ENCODE data around the gene BNIP5.

DNA sequence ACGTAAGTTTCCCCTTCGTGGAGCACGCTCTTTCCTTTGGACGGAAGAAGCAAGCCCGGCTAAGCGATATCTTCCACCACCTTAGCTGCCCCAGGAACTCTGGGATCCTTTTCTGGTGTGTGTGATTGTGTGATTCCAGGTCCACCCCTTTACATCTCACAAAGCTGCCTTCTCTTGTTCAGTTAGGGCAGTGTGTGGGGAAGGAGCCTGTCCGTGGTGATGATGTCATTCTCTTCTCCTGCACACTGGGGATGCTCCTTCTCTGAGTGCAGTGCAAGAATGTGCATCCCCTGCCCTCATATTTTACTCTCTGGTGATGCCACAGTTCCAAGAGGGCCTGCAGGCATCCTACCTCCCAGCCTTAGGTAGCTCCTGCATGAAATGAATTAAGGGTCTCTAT lies 30.3 kb downstream of the BNIP5 start:
- TF ChIP-seq, protein P1, sequence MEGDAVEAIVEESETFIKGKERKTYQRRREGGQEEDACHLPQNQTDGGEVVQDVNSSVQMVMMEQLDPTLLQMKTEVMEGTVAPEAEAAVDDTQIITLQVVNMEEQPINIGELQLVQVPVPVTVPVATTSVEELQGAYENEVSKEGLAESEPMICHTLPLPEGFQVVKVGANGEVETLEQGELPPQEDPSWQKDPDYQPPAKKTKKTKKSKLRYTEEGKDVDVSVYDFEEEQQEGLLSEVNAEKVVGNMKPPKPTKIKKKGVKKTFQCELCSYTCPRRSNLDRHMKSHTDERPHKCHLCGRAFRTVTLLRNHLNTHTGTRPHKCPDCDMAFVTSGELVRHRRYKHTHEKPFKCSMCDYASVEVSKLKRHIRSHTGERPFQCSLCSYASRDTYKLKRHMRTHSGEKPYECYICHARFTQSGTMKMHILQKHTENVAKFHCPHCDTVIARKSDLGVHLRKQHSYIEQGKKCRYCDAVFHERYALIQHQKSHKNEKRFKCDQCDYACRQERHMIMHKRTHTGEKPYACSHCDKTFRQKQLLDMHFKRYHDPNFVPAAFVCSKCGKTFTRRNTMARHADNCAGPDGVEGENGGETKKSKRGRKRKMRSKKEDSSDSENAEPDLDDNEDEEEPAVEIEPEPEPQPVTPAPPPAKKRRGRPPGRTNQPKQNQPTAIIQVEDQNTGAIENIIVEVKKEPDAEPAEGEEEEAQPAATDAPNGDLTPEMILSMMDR (conservative IDR thresholded peaks at IDR 0.05), result no peak
- TF ChIP-seq EZH2 (IDR thresholded peaks at IDR 0.05; ENCODE audit: low read depth), result no peak

Data from PC-9 (cell line).